GM18511 (cell line): ENCODE measurements around the gene CD247.

Experiments used
- ATAC-seq: cut with Tn5 transposase; IDR thresholded peaks from one replicate; pipeline ENCODE4 v1.9.1; 2021; ENCODE audit warnings: mild to moderate bottlenecking, moderate library complexity; ENCODE audit not compliant: unreplicated experiment

The CD247 gene

DNA sequence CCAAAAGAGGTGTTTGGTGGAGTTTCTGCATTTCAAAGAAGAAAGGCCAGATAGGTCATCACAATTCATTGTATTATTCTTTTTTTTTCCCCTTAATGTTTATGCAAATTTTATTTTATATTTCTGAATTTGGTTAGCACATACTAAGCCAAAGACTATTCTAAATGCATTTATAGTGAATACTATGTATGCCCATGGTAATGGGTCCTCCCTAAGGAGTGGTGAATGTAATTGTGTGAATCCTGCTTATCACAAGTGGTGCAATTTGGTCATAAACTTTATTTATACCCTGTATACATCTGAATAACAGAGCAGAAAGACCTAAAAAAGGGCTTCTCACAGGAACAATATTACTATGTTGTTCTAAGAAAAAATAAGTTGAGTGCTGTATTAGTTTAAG lies 99.1 kb downstream of the CD247 start:
- no peak for ATAC-seq

DNA sequence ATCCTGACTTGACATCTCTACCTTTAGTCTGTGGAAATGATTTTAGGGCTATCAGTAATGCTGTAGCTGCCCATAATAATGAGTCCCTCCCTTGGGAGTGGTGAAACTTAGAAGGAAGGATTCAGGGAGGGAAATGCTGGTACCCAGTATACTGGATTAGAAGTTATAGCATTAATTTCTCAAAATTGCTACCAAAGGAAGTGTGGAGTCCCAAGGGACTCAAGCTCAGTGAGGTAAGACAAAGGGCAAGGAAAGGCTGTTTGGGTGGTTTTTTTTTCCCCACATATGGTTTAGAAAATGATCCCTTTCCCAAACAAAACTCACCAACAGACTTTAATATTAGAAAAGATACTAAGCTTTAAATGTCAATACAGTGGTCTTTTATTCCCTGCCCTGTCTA lies 99.9 kb downstream of the CD247 start:
- no peak for ATAC-seq

DNA sequence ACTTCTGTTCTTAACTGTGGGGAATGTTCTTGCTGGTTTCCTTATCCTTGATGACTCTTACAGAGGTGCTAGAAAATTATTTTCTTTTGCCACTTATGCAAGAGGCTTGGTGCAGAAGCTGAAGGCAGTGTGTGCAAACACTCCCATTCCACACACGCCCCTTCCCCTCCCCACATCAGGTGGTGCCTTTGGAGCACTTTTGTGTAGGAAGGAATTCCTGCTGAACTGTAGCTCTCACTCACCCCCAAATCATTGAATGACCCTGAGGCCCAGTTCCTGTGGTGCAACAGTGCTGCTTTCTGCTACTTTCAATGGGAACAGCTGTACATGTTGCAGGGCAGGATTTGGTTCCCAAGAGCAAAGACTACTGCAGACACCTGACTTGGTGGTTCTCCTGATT lies 101.8 kb downstream of the CD247 start:
- ATAC-seq, result no peak

DNA sequence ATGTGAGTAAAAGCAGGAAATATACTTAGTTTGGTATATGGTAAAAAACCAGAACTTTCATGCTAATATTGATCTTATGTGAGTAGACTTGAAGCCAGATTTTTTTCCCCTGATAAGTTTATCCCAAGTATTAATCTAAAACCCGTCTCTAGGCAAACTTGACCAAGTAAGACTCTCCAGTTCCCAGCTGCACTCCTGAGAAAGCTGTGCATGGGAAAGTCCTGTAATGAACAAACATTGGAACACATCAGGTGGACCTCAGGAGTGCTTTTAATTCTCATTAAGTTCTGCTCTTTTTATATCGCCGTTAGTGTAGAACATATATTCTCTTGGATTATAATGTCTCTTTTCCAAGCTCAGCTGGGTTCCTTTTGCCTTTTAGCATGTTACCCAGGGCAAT lies 105.0 kb downstream of the CD247 start:
- ATAC-seq, result no peak

DNA sequence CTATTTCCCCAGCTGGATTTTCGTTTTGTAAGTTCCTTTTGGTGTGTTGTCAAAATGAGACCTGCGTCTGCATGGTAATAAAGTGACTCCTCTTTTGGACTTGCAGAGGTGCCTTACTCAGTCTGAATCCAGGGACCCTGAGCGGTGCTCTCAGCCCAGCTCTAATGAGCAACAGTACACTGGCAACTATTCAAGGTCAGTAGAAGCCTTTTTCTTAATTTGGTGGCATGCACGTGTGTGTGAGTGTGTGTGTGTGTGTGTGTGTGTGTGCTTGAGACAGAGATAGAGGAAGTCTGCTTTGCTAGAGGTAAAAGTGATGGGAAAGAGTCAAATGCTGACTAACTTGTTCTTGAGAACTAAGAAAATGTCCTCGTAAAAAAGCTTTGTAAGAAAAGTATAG lies 105.4 kb downstream of the CD247 start:
- ATAC-seq, result no peak

DNA sequence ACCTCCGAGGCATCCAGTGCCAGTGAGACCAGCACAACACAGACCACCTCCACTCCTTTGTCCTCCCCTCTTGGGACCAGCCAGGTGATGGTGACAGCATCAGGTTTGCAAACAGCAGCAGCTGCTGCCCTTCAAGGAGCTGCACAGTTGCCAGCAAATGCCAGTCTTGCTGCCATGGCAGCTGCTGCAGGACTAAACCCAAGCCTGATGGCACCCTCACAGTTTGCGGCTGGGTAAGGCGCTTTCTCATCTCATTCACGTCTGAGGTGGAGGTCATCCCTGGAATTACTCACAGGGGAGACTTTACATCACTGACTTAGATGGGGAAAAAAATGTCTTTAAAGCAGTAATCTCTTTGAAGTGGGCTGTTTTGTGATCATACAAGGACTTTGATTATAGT lies 106.3 kb downstream of the CD247 start:
- ATAC-seq, result no peak

DNA sequence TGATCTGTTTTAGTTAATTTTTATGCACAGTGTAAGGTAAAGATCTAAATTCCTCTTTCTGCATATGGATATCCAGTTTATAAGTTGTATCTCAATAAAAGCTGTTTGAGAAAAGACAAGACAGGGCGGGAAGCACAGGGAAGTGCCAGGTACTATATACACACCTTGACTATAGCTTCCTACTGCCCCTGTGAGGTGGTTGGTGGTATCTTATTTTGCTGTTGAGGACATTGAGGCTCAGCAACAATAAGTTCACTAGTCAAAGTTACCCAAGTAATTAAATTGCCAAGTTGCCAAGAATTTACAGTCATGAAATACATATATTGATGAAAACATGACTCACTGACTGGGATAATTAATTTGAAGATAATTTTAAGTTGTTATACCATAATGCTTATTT lies 109.1 kb downstream of the CD247 start:
- ATAC-seq, result no peak

DNA sequence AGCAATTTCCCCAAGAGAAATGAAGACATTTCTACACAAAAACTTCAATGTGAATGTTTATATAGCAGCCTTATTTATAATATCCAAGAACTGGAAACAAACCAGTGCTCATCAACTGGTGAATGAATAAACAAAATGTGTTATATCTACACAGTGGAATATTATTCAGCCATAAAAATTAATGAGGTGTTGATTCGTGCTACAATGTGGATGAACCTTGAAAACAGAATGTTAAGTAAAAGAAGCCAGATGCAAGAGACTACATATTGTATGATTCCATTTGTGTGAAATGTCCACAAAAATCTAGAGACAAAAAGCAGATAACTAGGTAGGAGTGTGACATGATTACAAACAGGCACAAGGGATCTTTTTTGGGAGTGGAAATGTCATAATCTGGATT lies 110.0 kb downstream of the CD247 start:
- ATAC-seq, result no peak

DNA sequence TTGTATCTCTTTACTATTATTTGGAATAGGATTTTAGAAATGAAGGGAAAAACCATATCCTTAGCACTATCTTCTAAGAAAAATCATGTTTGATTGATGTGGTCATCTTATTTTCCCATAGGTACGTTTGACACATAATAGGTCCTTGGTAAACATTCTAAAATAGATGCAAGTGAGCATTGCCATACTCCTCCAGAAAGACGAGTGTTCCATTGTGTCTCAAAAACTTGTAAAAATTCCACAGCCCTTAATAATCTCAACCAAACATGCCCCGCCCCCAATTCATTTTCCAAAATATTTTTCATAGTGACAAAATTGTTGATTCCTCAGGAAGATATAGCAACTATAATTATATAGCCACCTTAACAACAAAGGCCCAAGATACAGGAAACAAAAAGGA lies 113.4 kb downstream of the CD247 start:
- ATAC-seq, result no peak

DNA sequence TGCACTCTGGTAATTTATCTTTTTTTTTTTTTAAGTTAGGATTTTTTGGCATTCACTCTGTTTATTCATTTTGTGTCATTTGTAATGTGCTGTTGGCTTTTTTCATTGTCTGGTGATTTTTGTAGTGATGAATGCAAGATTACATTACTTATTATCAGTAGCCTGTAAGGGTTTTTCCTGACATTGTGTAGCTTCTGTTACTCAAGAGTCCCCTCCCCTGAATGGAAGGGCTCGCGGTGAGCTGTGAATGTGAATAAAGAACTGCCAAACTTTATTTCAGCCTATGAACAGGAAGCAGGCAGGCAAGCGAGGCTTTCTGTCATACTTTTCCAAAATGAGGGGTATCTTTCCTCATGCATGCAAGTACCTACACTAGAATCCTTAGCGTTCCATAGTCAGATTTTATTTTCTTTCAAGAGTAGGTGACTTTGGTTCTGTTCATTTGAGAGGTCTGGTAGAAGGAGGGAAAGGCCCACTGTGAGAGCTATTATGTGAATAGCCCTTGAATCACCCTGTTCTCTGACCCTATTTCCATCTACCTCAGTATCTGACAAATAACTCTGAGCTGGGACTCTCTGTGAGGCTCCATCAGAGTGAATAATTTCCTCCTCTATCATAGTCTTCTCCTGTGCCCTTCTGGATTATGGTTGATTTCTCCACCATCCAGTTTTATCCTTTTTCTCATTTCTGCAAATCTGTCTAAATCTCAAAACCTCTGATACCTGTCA lies 114.0 kb downstream of the CD247 start:
- no peak for ATAC-seq

DNA sequence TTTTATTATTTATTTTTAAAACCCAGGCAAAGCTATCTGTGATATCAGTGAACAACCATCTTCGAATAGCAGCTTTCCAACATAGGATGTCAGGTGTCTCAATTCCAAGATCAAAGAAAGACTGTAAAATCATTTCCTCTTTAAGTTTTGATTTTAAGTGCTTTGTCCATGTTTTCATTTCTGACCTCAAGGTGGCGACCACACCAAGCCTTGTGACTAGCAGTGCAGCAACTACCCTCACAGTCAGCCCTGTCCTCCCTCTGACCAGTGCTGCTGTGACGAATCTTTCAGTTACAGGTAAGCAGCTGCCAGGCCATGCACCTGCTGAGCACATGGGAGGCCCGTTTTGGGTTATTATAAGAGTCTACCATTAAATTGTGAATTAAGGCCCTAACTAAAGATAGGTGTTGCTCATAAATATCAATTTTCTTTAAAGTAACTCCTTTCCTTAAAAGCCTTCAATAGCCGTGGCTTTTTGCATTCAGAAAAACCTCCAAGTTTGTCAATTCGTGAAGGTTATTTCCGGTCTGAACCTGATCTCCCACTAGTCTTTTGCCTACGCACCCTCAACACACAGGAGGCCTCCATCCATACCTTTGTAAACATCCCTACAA lies 117.0 kb downstream of the CD247 start:
- no peak for ATAC-seq

DNA sequence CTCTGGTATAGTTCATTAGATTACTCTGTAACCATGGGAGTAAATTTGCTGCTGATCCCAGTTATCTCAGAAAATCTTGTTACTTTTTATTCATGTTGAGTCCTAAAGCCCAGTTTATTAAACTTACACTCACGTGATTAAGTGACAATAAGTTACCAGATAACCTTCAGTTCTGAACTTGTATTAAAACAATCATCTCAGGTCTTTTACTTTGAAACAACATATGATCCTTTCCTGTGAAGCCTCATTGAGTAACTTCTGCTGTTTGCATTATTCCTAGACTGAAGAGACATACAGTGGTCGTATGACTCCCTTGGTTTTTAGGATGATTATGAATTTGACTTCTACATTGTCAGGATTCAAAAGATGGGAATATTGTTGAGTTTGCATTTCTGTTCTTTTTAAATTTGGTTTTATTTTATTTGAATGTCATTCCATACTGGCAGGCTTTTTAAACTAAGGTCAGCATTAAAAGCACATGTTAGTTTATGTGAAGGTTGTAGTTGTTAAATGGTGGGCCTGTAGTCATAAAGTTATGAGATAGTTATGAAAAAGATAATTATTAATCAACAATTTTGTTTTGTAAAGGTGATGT lies 117.9 kb downstream of the CD247 start:
- ATAC-seq, result no peak

DNA sequence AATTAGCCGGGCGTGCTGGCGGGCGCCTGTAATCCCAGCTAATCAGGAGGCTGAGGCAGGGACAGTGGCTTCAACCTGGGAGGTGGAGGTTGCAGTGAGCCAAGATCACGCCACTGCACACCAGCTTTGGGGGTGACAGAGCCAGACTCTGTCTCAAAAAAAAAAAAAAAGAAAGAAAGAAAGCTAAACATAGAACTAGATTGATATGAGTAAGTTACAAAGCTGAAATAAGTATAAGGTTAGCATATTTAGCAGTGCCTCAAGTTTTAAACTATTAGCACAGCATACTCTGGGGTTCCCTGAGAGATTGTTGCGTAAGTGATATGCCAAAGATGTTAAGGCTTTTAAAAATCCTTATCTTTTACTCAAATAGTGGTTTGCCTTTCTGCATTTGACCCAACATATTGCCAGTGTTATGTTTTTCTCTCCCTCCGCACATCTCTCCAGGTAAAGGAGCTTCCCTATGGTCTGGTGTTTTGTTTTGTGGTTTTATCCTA lies 126.1 kb downstream of the CD247 start:
- ATAC-seq, result no peak

DNA sequence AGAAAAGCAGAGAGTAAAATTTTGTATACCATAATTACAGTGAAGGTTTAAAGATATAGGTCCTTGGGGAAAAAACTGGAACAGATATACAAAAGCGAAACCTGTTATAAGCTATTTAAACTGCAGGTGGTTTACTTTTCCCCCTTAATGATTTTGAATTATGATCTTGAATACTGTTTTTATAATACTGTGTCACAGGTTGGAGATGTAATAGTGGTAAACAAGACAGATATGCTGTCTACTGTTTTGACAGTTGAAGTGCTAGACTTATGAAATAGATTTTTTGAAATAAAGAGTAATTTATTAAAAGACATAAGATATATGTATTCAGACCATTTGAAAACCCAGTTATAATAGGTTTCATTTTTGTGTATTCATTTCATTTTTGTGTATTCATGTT lies 129.4 kb downstream of the CD247 start:
- no peak for ATAC-seq

DNA sequence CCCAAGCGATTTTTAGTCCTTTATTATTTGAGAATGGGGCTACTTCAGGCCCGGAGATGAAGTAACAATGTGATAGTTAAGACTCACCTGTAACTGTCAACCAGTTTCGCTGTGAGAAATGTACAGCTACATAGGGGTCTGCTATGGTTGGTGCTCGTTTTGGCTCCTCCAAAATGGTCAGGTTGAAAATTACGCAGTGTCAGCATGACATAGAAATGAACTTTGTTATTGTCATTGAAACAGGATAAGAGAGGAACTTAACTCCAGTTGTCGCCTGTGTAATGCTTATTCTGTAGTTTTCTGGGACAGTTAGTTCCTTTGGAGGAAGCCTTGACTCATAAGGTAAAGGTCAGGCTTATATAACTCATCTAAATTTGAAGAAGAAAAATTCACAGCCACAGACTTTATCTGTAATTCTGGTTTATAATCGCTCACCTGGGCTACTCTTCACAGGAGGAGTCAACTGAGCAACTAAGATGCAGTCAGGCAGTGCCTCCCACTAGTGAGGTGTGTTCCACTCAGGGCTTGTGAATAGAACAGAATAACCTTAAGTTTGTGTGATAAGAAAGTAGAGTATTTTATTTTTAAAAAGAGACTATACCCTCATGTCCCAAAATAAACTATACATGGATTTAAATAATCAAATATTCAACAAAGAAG lies 130.9 kb downstream of the CD247 start:
- no peak for ATAC-seq
